Nephron (organoid): ENCODE data around the gene ANO4.

Experiments
- H3K27ac Mint-ChIP-seq, 3 experiments: 2 replicates each; pipeline ENCODE4 v1.8.0; 2020; ENCODE audit warnings: mixed read lengths in 3 of 3, mild to moderate bottlenecking in 2 of 3, moderate library complexity in 1 of 3
- H3K27me3 Mint-ChIP-seq: 2 replicates; pipeline ENCODE4 v1.8.0; 2021; ENCODE audit warnings: low read depth, mild to moderate bottlenecking, moderate library complexity, mixed read lengths
- H3K36me3 Mint-ChIP-seq: 2 replicates; pipeline ENCODE4 v1.8.0; 2020; ENCODE audit warnings: low read depth, mixed read lengths
- H3K4me1 Mint-ChIP-seq: 2 replicates; pipeline ENCODE4 v1.8.0; 2020; ENCODE audit warnings: mixed read lengths
- H3K4me3 Mint-ChIP-seq, 3 experiments: 2 replicates each; pipeline ENCODE4 v1.8.0; 2020; ENCODE audit warnings: mild to moderate bottlenecking in 3 of 3, mixed read lengths in 3 of 3, moderate library complexity in 2 of 3
- H3K9me3 Mint-ChIP-seq: 2 replicates; pipeline ENCODE4 v1.8.0; 2020; ENCODE audit warnings: mixed read lengths
- CTCF ChIP-seq, 3 experiments: fragments of 200-600 bp; sonication (generic); IDR thresholded peaks; one replicate each; pipeline ENCODE4 v1.5.0; 2021; ENCODE audit warnings: antibody characterized with exemption in 3 of 3; ENCODE audit not compliant: unreplicated experiment in 3 of 3

Gene ANO4

GRCh38 chr12:101097829-101098580 is 303.4 kb downstream of the ANO4 start:
- Mint-ChIP-seq H3K36me3 (no peaks in the 10 kb centered on the region), H3K4me1 (peaks cover 5% of the 10 kb centered on the region), H3K4me3 (no peak overlapping the region), H3K27ac (peak overlapping the region; percentile 25 to 90 (median 35)), H3K27me3 (peaks cover 8% of the 10 kb centered on the region), H3K9me3 (peaks cover 8% of the 10 kb centered on the region)
- no peak for TF ChIP-seq CTCF (IDR thresholded peaks at IDR 0.05; ENCODE audit: unreplicated experiment in 3 of 3)

GRCh38 chr12:101107032-101107763 is 312.6 kb downstream of the ANO4 start:
- no peaks in the 10 kb centered on the region for H3K27me3 Mint-ChIP-seq
- H3K36me3 Mint-ChIP-seq = no peaks in the 10 kb centered on the region
- no peaks in the 10 kb centered on the region for H3K4me1 Mint-ChIP-seq
- H3K4me3 Mint-ChIP-seq = no peak overlapping the region
- no peak for TF ChIP-seq CTCF (IDR thresholded peaks at IDR 0.05; ENCODE audit: unreplicated experiment in 3 of 3)
- peaks cover 10% of the 10 kb centered on the region for H3K9me3 Mint-ChIP-seq
- no peak overlapping the region for H3K27ac Mint-ChIP-seq

- H3K36me3 Mint-ChIP-seq = no peaks in the 10 kb centered on the region
- H3K4me1 Mint-ChIP-seq = no peaks in the 10 kb centered on the region
Measured at GRCh38 chr12:101108130-101108529, 313.6 kb downstream of the ANO4 start.

GRCh38 chr12:101110866-101111265 is 316.3 kb downstream of the ANO4 start:
- Mint-ChIP-seq H3K36me3 (no peaks in the 10 kb centered on the region), H3K4me1 (peaks cover 8% of the 10 kb centered on the region), H3K27ac (no peak overlapping the region), H3K27me3 (no peaks in the 10 kb centered on the region), H3K9me3 (no peaks in the 10 kb centered on the region), H3K4me3 (no peak overlapping the region)
- TF ChIP-seq CTCF (IDR thresholded peaks at IDR 0.05; ENCODE audit: unreplicated experiment in 3 of 3) = no peak

More at GRCh38 chr12:101108130-101108529, 313.6 kb downstream of the ANO4 start:
- no peak for TF ChIP-seq CTCF (IDR thresholded peaks at IDR 0.05; ENCODE audit: unreplicated experiment in 3 of 3)
- H3K27me3 Mint-ChIP-seq = no peaks in the 10 kb centered on the region
- peaks cover 10% of the 10 kb centered on the region for H3K9me3 Mint-ChIP-seq
- no peak overlapping the region for H3K4me3 Mint-ChIP-seq
- no peak overlapping the region for H3K27ac Mint-ChIP-seq

- no peak for TF ChIP-seq CTCF (IDR thresholded peaks at IDR 0.05; ENCODE audit: unreplicated experiment in 3 of 3)
- Mint-ChIP-seq H3K36me3 (no peaks in the 10 kb centered on the region), H3K27me3 (no peaks in the 10 kb centered on the region), H3K4me3 (no peak overlapping the region), H3K27ac (no peak overlapping the region), H3K9me3 (no peaks in the 10 kb centered on the region), H3K4me1 (peaks cover 11% of the 10 kb centered on the region)
Measured at GRCh38 chr12:101111441-101111840, 316.9 kb downstream of the ANO4 start.
